ENCODE measurements around the gene DCDC2C.
A peak's percentile ranks its signal among the peaks of the same experiment; 100 is the strongest.

DCDC2C gene

DNA sequence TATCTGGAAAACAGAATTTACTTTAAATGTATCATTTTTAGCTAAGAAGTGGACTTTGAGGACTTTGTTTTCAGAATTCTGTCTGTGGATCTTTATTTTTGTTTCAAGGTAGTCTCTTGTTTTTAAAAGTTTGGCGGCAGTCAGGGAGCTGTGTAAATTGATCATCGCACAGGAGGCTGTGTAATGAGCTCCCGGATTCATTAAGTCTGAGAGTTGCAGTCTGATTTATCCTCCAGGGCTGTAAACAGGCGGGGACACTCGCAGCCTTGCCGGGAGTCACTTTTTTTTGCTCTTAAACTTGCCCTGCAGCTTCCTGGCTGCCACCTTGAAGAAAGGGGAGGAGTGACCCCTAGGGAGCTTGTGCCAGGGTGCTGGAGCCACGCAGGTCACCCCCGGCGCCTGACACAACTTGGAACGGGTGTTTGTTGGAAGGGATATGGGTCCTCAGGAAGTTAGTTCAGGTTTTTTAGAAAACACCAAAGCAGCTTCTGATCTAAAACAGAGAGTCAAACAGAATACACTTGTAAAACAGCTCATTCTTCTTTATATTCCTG is 76.2 kb downstream of the DCDC2C start:
- Histone ChIP-seq H3K4me1 (ENCODE audit: insufficient read depth, poor library complexity, severe bottlenecking) (no peaks in the 10 kb centered on the region), H3K27ac (ENCODE audit: poor library complexity, severe bottlenecking) (no peak overlapping the region), H3K36me3 (ENCODE audit: low read depth) (no peaks in the 10 kb centered on the region), H3K4me3 (ENCODE audit: severe bottlenecking) (no peak overlapping the region), H3K9me3 (ENCODE audit: severe bottlenecking) (peaks cover 2% of the 10 kb centered on the region), H3K27me3 (ENCODE audit: insufficient read depth, poor library complexity, severe bottlenecking) (no peaks in the 10 kb centered on the region)
- ATAC-seq (ENCODE audit: low read depth) (no peak), DNase-seq (ENCODE audit: low spot score) (no peak)
- TF ChIP-seq, protein P1, sequence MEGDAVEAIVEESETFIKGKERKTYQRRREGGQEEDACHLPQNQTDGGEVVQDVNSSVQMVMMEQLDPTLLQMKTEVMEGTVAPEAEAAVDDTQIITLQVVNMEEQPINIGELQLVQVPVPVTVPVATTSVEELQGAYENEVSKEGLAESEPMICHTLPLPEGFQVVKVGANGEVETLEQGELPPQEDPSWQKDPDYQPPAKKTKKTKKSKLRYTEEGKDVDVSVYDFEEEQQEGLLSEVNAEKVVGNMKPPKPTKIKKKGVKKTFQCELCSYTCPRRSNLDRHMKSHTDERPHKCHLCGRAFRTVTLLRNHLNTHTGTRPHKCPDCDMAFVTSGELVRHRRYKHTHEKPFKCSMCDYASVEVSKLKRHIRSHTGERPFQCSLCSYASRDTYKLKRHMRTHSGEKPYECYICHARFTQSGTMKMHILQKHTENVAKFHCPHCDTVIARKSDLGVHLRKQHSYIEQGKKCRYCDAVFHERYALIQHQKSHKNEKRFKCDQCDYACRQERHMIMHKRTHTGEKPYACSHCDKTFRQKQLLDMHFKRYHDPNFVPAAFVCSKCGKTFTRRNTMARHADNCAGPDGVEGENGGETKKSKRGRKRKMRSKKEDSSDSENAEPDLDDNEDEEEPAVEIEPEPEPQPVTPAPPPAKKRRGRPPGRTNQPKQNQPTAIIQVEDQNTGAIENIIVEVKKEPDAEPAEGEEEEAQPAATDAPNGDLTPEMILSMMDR (IDR thresholded peaks at IDR 0.05; ENCODE audit: poor library complexity, severe bottlenecking) = no peak

DNA sequence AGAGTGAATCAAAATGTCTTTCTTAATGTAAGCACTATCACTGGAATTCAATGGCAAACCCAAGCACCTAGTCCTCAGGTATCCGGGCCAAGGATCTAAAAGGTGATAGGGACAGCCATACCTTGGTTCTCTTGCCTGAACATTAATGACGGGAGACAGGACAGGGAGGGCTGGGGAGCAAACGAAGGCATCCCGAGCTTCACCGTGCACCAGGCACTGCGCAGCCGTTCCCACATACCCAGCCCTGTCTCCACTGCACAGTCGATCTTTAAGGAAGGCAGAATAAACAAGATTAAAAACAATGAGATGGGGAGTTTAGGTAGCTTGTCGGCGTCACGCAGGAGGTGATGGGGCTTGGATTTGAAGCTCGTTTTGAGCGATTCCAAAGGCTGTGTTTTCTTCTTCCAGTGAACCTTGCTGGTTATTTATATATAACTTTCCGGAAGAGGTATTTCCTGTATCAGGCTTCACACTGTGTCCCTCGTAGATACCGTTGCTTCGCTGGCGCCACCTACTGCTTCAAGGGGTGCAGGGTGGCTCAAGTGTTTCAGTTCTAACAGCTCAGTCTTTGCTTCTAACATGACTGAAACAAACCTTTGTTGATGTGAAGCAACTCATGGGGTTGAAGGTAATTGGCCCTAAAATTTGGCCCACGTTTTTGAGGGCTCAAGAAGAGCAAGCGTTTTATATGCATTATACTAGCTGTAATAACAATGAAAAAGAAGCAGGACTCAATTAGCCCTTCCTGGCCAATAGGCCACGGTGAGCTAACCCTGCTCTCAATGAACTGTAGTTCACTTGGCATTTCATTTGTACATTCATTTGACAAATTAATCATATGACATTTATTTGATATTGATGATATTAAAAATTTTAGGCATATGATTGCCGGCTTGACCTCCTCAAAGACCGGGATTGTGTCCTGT is 77.4 kb downstream of the DCDC2C start:
- no peaks in the 10 kb centered on the region for H3K27me3 ChIP-seq (ENCODE audit: insufficient read depth, poor library complexity, severe bottlenecking)
- no peaks in the 10 kb centered on the region for H3K36me3 ChIP-seq (ENCODE audit: low read depth)
- no peak overlapping the region for H3K27ac ChIP-seq (ENCODE audit: poor library complexity, severe bottlenecking)
- no peak overlapping the region for H3K4me3 ChIP-seq (ENCODE audit: severe bottlenecking)
- H3K4me1 ChIP-seq (ENCODE audit: insufficient read depth, poor library complexity, severe bottlenecking) = peaks cover 3% of the 10 kb centered on the region
- ATAC-seq (ENCODE audit: low read depth) (peak; percentile 41; the same call in 1 of the 3 replicates), DNase-seq (ENCODE audit: low spot score) (no peak)
- TF ChIP-seq, protein P1 (IDR thresholded peaks at IDR 0.05; ENCODE audit: poor library complexity, severe bottlenecking) = peak; percentile 57
- H3K9me3 ChIP-seq (ENCODE audit: severe bottlenecking) = peaks cover 2% of the 10 kb centered on the region

DNA sequence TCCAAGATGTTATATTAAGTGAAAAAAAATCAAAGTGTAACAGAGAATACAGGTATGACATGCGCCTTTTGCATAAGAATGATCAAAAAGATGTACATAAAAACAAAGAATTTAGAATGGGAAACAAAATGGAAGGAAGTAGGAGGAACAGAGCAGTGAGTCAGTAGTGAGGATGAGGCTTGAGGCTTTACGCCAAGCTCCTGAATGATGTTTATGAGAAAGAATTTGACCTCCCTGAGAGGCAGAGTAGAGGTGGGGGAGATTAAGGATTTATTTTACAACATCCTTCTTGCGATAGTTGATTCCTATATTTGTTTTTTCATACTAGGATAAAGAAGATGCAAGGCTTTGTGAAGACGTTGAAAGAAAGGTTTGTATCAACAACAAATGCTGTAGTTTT is 81.4 kb downstream of the DCDC2C start:
- H3K27me3 ChIP-seq (ENCODE audit: insufficient read depth, poor library complexity, severe bottlenecking) = no peaks in the 10 kb centered on the region
- ATAC-seq (ENCODE audit: low read depth) = peak; percentile 79
- TF ChIP-seq, protein P1 (IDR thresholded peaks at IDR 0.05; ENCODE audit: poor library complexity, severe bottlenecking) = no peak
- H3K4me3 ChIP-seq (ENCODE audit: severe bottlenecking) = no peak overlapping the region
- H3K36me3 ChIP-seq (ENCODE audit: low read depth) = no peaks in the 10 kb centered on the region
- DNase-seq (ENCODE audit: low spot score) = no peak
- peak overlapping the region; percentile 86 for H3K27ac ChIP-seq (ENCODE audit: poor library complexity, severe bottlenecking)
- peaks cover 13% of the 10 kb centered on the region for H3K4me1 ChIP-seq (ENCODE audit: insufficient read depth, poor library complexity, severe bottlenecking)
- peaks cover 1% of the 10 kb centered on the region for H3K9me3 ChIP-seq (ENCODE audit: severe bottlenecking)

DNA sequence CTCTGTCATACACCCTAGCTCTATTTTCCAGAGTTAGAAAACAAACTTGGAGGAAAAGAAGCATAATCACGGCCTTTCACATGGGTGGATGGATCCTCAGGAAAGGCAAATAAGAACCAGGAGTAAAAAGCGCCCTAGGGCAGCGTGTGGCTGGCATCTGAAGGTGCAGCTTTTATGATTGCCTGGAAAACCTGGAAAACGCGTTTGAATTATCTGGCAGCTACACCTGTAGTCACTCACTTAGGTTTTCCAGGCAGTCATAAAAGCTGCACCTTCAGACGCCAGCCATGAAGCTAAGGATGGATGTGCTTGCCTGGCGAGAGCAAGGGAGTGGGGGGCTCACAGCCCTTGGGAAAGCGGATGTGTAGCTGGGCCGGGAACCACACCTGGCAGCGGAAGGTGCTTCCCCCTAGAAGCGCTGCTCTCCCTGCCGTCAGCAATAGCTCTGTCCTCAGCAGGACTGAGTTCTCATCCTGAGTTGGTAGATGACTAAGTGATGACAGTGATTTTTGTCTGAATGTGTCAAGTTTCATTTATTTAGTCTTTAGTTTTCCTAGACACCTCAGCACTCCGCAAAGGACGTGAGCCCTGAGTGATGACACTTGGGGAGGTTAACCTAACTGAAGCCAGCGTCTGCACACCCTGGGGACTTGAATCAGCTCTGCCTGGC is 82.0 kb downstream of the DCDC2C start:
- no peak for DNase-seq (ENCODE audit: low spot score)
- H3K36me3 ChIP-seq (ENCODE audit: low read depth) = no peaks in the 10 kb centered on the region
- no peak overlapping the region for H3K4me3 ChIP-seq (ENCODE audit: severe bottlenecking)
- peak; percentile 82 for ATAC-seq (ENCODE audit: low read depth)
- peaks cover 1% of the 10 kb centered on the region for H3K9me3 ChIP-seq (ENCODE audit: severe bottlenecking)
- peaks cover 13% of the 10 kb centered on the region for H3K4me1 ChIP-seq (ENCODE audit: insufficient read depth, poor library complexity, severe bottlenecking)
- H3K27ac ChIP-seq (ENCODE audit: poor library complexity, severe bottlenecking) = peak overlapping the region; percentile 86
- H3K27me3 ChIP-seq (ENCODE audit: insufficient read depth, poor library complexity, severe bottlenecking) = no peaks in the 10 kb centered on the region
- TF ChIP-seq, protein P1 (IDR thresholded peaks at IDR 0.05; ENCODE audit: poor library complexity, severe bottlenecking) = peak; percentile 38
